C4-2B (cell line): ENCODE data around the gene GRB2.

Experiments used
- H3K27ac ChIP-seq: fragments of 450-650 bp; 2 replicates; pipeline ENCODE4 v1.5.1; 2017
- CTCF ChIP-seq: fragments of 450-650 bp; conservative IDR thresholded peaks from 2 replicates; pipeline ENCODE4 v1.5.1; 2017; ENCODE audit warnings: mild to moderate bottlenecking
- ZFX ChIP-seq: fragments of 450-650 bp; IDR thresholded peaks from 2 replicates; pipeline ENCODE4 v1.6.1; 2017

Gene GRB2

GRCh38 chr17:75407655-75408352, 2.3 kb upstream of the GRB2 start:
- TF ChIP-seq ZFX (no peak), CTCF (no peak)
- no peak overlapping the region; the same call in 1 of the 2 replicates for H3K27ac ChIP-seq

- peak overlapping the region; percentile 91 for H3K27ac ChIP-seq
- TF ChIP-seq ZFX (no peak), CTCF (no peak)
These were observed 741 bp upstream of the GRB2 start for GRCh38 chr17:75406222-75406615.

- peak overlapping the region; percentile 91 for H3K27ac ChIP-seq
- no peak for TF ChIP-seq CTCF
These were observed 630 bp downstream of the GRB2 start for GRCh38 chr17:75404731-75405364.

GRCh38 chr17:75404223-75404730, 1.2 kb downstream of the GRB2 start:
- TF ChIP-seq CTCF: peak; percentile 93
- TF ChIP-seq ZFX: no peak
- peak overlapping the region; percentile 91 for H3K27ac ChIP-seq

GRCh38 chr17:75403131-75403530, 2.3 kb downstream of the GRB2 start:
- no peak overlapping the region for H3K27ac ChIP-seq
- no peak for TF ChIP-seq CTCF
- TF ChIP-seq ZFX: no peak

- no peak for TF ChIP-seq ZFX
- TF ChIP-seq CTCF: no peak
- no peak overlapping the region for H3K27ac ChIP-seq
These were observed 3.5 kb downstream of the GRB2 start for GRCh38 chr17:75402026-75402425.

- no peak for TF ChIP-seq CTCF
- TF ChIP-seq ZFX: no peak
- no peak overlapping the region for H3K27ac ChIP-seq
These were observed 5.0 kb downstream of the GRB2 start for GRCh38 chr17:75400326-75400939.
